Kidney epithelial cell (primary cell): Measurements from ENCODE around the gene EMID1. TPM values are rescaled to one million over a fixed set of nuclear protein-coding genes. Genes with fewer than 3 reads are reported as not detected.

Experiments used
- DNase-seq: peaks from one replicate; pipeline ENCODE4 v3.0.0-alpha.2; 2010; ENCODE audit warnings: low read depth
- H3K27me3 ChIP-seq: 2 replicates; pipeline ENCODE4 v1.6.0; 2011; ENCODE audit warnings: low read length; ENCODE audit not compliant: control insufficient read depth, insufficient read depth
- H3K36me3 ChIP-seq: 2 replicates; pipeline ENCODE4 v1.5.1; 2011; ENCODE audit warnings: low read length; ENCODE audit not compliant: control insufficient read depth, insufficient read depth
- H3K4me3 ChIP-seq: 2 replicates; pipeline ENCODE4 v1.5.1; 2011; ENCODE audit warnings: low read depth, mild to moderate bottlenecking, control low read depth, low read length
- total RNA-seq: library from RNA; depleted of rRNA; stranded (reverse); fragments of >200 nt; gene quantifications from 2 replicates; pipeline ENCODE4 v1.2.3, GENCODE V29; 2015
- TF ChIP-seq, protein P1 (sequence below): IDR thresholded peaks from 2 replicates; pipeline ENCODE4 v1.5.1; 2011; ENCODE audit warnings: mild to moderate bottlenecking, moderate library complexity, low read length, control low read depth, inconsistent platforms; ENCODE audit not compliant: insufficient read depth, poor library complexity, severe bottlenecking

Gene EMID1
- total RNA-seq, 1 donor from 2014 or later = 2.2 TPM

DNA sequence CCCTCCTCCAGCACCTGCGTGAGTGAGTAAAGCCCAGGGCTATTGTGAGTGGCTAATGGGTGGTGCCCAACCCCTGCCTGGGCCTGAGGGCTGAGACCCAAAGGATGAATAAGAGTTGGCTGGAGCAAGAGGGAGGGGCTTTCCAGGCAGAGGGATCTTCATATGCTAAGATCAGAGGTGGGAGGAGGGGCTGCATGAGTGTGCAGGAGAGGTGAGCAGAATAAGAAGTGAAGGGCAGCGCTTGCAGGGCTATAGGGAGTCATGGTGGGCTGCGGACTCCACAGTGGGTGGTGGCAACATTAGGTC is 3.9 kb downstream of the EMID1 start:
- H3K4me3 ChIP-seq = no peak overlapping the region
- TF ChIP-seq, protein P1, sequence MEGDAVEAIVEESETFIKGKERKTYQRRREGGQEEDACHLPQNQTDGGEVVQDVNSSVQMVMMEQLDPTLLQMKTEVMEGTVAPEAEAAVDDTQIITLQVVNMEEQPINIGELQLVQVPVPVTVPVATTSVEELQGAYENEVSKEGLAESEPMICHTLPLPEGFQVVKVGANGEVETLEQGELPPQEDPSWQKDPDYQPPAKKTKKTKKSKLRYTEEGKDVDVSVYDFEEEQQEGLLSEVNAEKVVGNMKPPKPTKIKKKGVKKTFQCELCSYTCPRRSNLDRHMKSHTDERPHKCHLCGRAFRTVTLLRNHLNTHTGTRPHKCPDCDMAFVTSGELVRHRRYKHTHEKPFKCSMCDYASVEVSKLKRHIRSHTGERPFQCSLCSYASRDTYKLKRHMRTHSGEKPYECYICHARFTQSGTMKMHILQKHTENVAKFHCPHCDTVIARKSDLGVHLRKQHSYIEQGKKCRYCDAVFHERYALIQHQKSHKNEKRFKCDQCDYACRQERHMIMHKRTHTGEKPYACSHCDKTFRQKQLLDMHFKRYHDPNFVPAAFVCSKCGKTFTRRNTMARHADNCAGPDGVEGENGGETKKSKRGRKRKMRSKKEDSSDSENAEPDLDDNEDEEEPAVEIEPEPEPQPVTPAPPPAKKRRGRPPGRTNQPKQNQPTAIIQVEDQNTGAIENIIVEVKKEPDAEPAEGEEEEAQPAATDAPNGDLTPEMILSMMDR = no peak
- H3K36me3 ChIP-seq = no peaks in the 10 kb centered on the region
- DNase-seq = no peak
- peaks cover 39% of the 10 kb centered on the region for H3K27me3 ChIP-seq

DNA sequence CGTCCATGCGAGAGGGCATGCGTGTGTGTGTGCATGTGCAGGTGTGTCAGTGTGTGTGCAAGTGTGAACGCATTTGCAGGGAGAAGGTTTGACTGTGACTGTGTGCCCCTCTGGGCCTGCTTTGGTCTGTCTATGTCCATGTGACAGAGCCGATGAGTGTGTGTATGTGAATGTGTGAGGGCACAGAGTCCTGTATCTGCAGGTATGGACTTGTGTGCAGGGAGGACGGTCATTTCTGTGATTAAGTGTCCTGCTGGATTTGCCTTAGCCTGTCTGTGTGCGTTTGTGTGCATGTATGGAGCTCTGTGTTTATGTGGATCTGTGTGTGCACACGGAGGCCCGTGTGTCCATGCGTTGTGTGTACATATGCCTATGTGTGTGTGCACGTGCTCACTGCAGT is 5.4 kb downstream of the EMID1 start:
- Histone ChIP-seq H3K36me3 (no peaks in the 10 kb centered on the region), H3K27me3 (peaks cover 40% of the 10 kb centered on the region), H3K4me3 (no peak overlapping the region)
- DNase-seq = no peak
- TF ChIP-seq, protein P1 = no peak

DNA sequence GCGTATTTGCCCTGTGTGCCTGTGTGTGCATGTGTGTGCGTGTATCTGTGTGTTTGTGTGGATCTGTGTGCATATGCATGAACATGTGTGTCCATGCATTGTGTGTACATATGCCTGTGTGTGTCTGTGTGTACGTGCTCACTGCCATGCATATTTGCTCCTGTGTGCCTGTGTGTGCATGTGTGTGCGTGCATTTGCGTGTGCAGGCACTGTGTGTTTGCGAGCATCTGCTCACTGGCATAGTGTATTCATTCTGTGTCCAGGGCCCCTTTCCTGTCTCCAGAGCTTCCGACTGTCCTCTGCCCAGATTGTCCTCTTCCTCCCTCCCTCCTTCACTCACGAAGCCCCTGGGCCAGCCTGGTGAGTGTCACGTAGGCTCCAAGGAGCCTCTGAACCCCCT is 5.8 kb downstream of the EMID1 start:
- peaks cover 38% of the 10 kb centered on the region for H3K27me3 ChIP-seq
- TF ChIP-seq, protein P1 = no peak
- DNase-seq = no peak
- no peak overlapping the region for H3K4me3 ChIP-seq
- H3K36me3 ChIP-seq = no peaks in the 10 kb centered on the region

DNA sequence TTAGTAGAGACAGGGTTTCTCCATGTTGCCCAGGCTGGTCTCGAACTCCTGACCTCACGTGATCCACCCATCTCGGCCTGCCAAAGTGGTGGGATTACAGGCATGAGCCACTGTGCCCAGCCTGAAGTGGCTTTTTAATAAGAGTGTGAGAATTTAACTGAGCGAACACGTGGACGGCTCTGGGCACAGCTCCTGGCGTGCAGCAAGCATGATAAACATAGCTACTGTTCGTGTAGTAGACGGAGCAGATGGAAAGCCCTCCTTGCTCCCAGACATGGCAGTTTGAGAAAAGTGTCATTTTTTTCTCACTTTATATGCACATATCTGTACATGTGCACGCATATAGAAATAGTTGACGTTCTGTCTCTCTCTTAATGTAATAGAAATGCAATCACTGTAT is 7.0 kb downstream of the EMID1 start:
- TF ChIP-seq, protein P1 = no peak
- no peak for DNase-seq

DNA sequence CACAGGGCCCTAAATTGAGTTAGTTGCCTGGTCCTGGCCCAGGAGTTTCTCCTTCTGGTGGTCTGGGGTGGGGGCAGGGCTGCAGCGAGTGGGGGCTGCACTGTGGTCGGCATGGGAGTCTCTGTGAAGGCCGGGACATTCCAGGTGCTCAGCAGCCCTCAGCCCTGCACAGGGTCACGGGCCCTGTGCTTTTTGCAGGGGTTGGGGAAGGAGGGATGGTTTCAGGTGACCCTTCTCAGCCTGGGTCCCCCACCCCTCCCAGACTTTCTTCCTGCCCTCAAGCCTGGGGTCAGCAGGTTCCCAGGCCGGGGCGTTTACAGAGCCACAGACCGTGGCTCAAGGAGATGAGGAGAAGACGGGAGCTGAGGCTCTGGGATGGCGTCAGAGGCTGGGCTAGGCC is 7.8 kb downstream of the EMID1 start:
- no peak overlapping the region for H3K4me3 ChIP-seq
- TF ChIP-seq, protein P1 = no peak

More for the DNA sequence above, 7.0 kb downstream of the EMID1 start:
- Histone ChIP-seq H3K4me3 (no peak overlapping the region), H3K36me3 (no peaks in the 10 kb centered on the region), H3K27me3 (peaks cover 29% of the 10 kb centered on the region)

DNA sequence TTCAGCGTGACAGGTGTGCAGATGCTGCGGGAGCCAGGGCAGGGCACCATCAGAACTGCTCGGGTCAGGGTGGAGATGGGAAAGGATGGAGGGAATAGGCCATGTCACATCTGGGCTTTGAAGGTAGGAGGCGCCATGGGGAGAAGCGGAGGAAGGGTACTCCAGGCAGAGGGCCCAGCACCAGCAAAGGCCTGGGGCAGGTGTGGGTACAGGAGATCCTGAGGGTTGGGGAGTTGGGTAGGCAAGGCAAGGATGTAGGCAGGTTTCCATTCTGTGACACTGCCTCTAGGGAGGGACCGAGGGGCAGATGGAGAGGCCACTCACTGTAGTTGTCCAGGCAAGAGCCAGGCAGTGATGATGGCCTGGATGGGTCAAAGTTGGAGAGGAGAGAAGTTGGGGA is 8.5 kb downstream of the EMID1 start:
- no peak for DNase-seq
- TF ChIP-seq, protein P1 = no peak
- H3K4me3 ChIP-seq = no peak overlapping the region
- peaks cover 19% of the 10 kb centered on the region for H3K27me3 ChIP-seq
- no peaks in the 10 kb centered on the region for H3K36me3 ChIP-seq

More for the DNA sequence above, 7.8 kb downstream of the EMID1 start:
- Histone ChIP-seq H3K27me3 (peaks cover 24% of the 10 kb centered on the region), H3K36me3 (no peaks in the 10 kb centered on the region)
- DNase-seq = no peak
